ENCODE data around the gene CSF1. TPM values are rescaled to one million over a fixed set of nuclear protein-coding genes. Genes with fewer than 3 reads are reported as not detected.

Gene CSF1
- total and polyA plus RNA-seq, 2 of the 13 experiments (the other 11 are each of a cell fraction or from before 2014, with no cell fraction given): 4.6 to 13.3 TPM

- TF ChIP-seq HNF1B (CRISPR knock-in tag; IDR thresholded peaks at IDR 0.05) (peak; percentile 100), ZNF780A (CRISPR knock-in tag; IDR thresholded peaks at IDR 0.05) (no peak), FOSL2 (CRISPR knock-in tag; IDR thresholded peaks at IDR 0.05) (peak; percentile 59), TSC22D2 (CRISPR knock-in tag; IDR thresholded peaks at IDR 0.05; ENCODE audit: borderline replicate concordance) (0 out of 2 replicates have a peak, but pooled peaks have one; percentile 46), SKI (IDR thresholded peaks at IDR 0.05; ENCODE audit: partially characterized antibody) (no peak), RFX1 (IDR thresholded peaks at IDR 0.05) (no peak), REST (IDR thresholded peaks at IDR 0.05; ENCODE audit: borderline replicate concordance in 1 of 2, low read depth in 1 of 2, low read length in 2 of 2) (no peak), ZNF124 (CRISPR knock-in tag; IDR thresholded peaks at IDR 0.05) (no peak), HNRNPUL1 (IDR thresholded peaks at IDR 0.05; ENCODE audit: low read depth, low read length) (no peak), ZNF335 (CRISPR knock-in tag; IDR thresholded peaks at IDR 0.05) (no peak), ZNF205 (CRISPR knock-in tag; IDR thresholded peaks at IDR 0.05) (peak; percentile 60; the same call in 1 of the 2 replicates), HMGA1 (CRISPR knock-in tag; conservative IDR thresholded peaks at IDR 0.05) (no peak), ZNF354B (CRISPR knock-in tag; IDR thresholded peaks at IDR 0.05) (no peak), SRY (CRISPR knock-in tag; IDR thresholded peaks at IDR 0.05) (0 out of 2 replicates have a peak, but pooled peaks have one; percentile 35), ZNF33B (CRISPR knock-in tag; IDR thresholded peaks at IDR 0.05) (peak; percentile 38; the same call in 1 of the 2 replicates), SRSF9 (IDR thresholded peaks at IDR 0.05; ENCODE audit: borderline replicate concordance, insufficient read depth, low read depth, low read length, poor library complexity, severe bottlenecking) (no peak), ZMYM4 (CRISPR knock-in tag; IDR thresholded peaks at IDR 0.05) (peak; percentile 67), IRX3 (CRISPR knock-in tag; IDR thresholded peaks at IDR 0.05; ENCODE audit: borderline replicate concordance, low read depth) (no peak), ZNF10 (CRISPR knock-in tag; IDR thresholded peaks at IDR 0.05; ENCODE audit: borderline replicate concordance, low read depth) (no peak)
- TF ChIP-seq, protein P1, sequence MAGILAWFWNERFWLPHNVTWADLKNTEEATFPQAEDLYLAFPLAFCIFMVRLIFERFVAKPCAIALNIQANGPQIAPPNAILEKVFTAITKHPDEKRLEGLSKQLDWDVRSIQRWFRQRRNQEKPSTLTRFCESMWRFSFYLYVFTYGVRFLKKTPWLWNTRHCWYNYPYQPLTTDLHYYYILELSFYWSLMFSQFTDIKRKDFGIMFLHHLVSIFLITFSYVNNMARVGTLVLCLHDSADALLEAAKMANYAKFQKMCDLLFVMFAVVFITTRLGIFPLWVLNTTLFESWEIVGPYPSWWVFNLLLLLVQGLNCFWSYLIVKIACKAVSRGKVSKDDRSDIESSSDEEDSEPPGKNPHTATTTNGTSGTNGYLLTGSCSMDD (CRISPR knock-in tag; IDR thresholded peaks at IDR 0.05): no peak
- TF ChIP-seq, protein P2, sequence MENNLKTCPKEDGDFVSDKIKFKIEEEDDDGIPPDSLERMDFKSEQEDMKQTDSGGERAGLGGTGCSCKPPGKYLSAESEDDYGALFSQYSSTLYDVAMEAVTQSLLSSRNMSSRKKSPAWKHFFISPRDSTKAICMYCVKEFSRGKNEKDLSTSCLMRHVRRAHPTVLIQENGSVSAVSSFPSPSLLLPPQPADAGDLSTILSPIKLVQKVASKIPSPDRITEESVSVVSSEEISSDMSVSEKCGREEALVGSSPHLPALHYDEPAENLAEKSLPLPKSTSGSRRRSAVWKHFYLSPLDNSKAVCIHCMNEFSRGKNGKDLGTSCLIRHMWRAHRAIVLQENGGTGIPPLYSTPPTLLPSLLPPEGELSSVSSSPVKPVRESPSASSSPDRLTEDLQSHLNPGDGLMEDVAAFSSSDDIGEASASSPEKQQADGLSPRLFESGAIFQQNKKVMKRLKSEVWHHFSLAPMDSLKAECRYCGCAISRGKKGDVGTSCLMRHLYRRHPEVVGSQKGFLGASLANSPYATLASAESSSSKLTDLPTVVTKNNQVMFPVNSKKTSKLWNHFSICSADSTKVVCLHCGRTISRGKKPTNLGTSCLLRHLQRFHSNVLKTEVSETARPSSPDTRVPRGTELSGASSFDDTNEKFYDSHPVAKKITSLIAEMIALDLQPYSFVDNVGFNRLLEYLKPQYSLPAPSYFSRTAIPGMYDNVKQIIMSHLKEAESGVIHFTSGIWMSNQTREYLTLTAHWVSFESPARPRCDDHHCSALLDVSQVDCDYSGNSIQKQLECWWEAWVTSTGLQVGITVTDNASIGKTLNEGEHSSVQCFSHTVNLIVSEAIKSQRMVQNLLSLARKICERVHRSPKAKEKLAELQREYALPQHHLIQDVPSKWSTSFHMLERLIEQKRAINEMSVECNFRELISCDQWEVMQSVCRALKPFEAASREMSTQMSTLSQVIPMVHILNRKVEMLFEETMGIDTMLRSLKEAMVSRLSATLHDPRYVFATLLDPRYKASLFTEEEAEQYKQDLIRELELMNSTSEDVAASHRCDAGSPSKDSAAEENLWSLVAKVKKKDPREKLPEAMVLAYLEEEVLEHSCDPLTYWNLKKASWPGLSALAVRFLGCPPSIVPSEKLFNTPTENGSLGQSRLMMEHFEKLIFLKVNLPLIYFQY (CRISPR knock-in tag; IDR thresholded peaks at IDR 0.05; ENCODE audit: borderline replicate concordance): no peak
Observed at GRCh38 chr1:109935451-109935900, 24.8 kb downstream of the CSF1 start (continued).

Measured in HepG2 (cell line).